Astrocyte of the hippocampus (primary cell): ENCODE measurements around the gene GSG1L.
"Not testable (repeated sequence)": the region's sequence is repeated elsewhere in the genome, so short reads cannot be mapped to it uniquely, and the experiment has no call there.

Experiments
- DNase-seq: peaks from one replicate; pipeline ENCODE4 v3.0.0; 2011; ENCODE audit warnings: low read depth, low spot score

GSG1L gene

GRCh38 chr16:27950206-27950887, 113.2 kb downstream of the GSG1L start:
- no peak for DNase-seq

GRCh38 chr16:27947696-27948095, 115.8 kb downstream of the GSG1L start:
- DNase-seq, result no peak

GRCh38 chr16:27945233-27945973, 118.1 kb downstream of the GSG1L start:
- DNase-seq, result no peak

GRCh38 chr16:27943766-27944165, 119.7 kb downstream of the GSG1L start:
- DNase-seq, result no peak

GRCh38 chr16:27942071-27942470, 121.4 kb downstream of the GSG1L start:
- DNase-seq, result not testable (repeated sequence)

GRCh38 chr16:27935076-27935475, 128.4 kb downstream of the GSG1L start:
- no peak for DNase-seq

- no peak for DNase-seq
These were observed 130.9 kb downstream of the GSG1L start for GRCh38 chr16:27932542-27933135.

GRCh38 chr16:27929818-27930217, 133.7 kb downstream of the GSG1L start:
- no peak for DNase-seq

- no peak for DNase-seq
These were observed 135.0 kb downstream of the GSG1L start for GRCh38 chr16:27928542-27928941.

- DNase-seq, result no peak
These were observed 136.1 kb downstream of the GSG1L start for GRCh38 chr16:27927266-27927901.

GRCh38 chr16:27925612-27926011, 137.9 kb downstream of the GSG1L start:
- no peak for DNase-seq

GRCh38 chr16:27924411-27925118, 138.9 kb downstream of the GSG1L start:
- no peak for DNase-seq

GRCh38 chr16:27923751-27924150, 139.8 kb downstream of the GSG1L start:
- DNase-seq, result no peak

- DNase-seq, result no peak
These were observed 141.1 kb downstream of the GSG1L start for GRCh38 chr16:27922433-27922832.

GRCh38 chr16:27921134-27921533, 142.4 kb downstream of the GSG1L start:
- no peak for DNase-seq

- peak; percentile 4 for DNase-seq
These were observed 143.1 kb downstream of the GSG1L start for GRCh38 chr16:27920391-27920891.

GRCh38 chr16:27918755-27919154, 144.8 kb downstream of the GSG1L start:
- DNase-seq, result no peak

- no peak for DNase-seq
These were observed 145.6 kb downstream of the GSG1L start for GRCh38 chr16:27917949-27918348.

- DNase-seq, result no peak
These were observed 152.0 kb downstream of the GSG1L start for GRCh38 chr16:27911486-27911885.

GRCh38 chr16:27907457-27907972, 156.0 kb downstream of the GSG1L start:
- no peak for DNase-seq

GRCh38 chr16:27906883-27907282, 156.6 kb downstream of the GSG1L start:
- DNase-seq, result no peak
